ENCODE data around the gene MYADM.

MYADM gene

GRCh38 chr19:53915000-53915399 is 47.3 kb downstream of the MYADM start:
- no peak for DNase-seq (ENCODE audit: low spot score)

DNA sequence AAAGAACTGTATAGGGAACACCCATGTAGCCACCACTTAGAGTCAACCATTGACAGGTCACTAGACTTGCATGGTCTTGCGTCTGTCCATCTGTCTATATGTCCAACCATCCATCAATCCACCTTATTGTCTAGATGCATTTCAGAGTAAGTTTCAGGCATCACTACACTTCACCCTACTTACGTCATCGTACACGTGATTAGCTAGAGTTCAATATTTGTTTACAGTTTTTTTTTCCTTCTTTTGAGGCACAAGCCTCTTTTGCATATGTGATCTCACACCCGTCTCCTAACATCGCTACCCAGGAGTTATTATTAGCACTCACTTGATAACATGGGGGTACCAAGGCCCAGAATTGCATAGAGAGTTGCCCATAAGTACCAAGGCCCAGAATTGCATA is 48.3 kb downstream of the MYADM start:
- DNase-seq (ENCODE audit: low spot score), result no peak

GRCh38 chr19:53917356-53917755 is 49.7 kb downstream of the MYADM start:
- no peak for DNase-seq (ENCODE audit: low spot score)

All from activated CD4-positive, alpha-beta T cell treated with anti-CD3 and anti-CD28 coated beads, Interleukin-2, Interleukin-4, amounts not matched to agents 100 ng/mL and 50 ng/mL, durations not matched to agents 16 hours and 8 hours (primary cell).